K562 (cell line): ENCODE measurements around the gene ERC2. TPM values are rescaled to one million over a fixed set of nuclear protein-coding genes. Genes with fewer than 3 reads are reported as not detected.

Experiments
- ARID4B ChIP-seq: sonication (generic); formaldehyde crosslinking; IDR thresholded peaks from 2 replicates; pipeline ENCODE4 v1.8.0; 2022; ENCODE audit warnings: mild to moderate bottlenecking, missing genetic modification reagents
- CEBPG ChIP-seq, 3 experiments: fragments of 200-800 bp in 1 of 3; sonication (Bioruptor generic) in 1 of 3; sonication (generic) in 1 of 3; formaldehyde crosslinking in 1 of 3; IDR thresholded peaks in 2 of 3; conservative IDR thresholded peaks in 1 of 3; 2 replicates each; pipeline versions ENCODE4 v1.6.1 to v1.8.0; 2016 to 2022; ENCODE audit warnings: missing compliant biosample characterization in 2 of 3, missing genetic modification characterization in 2 of 3, mild to moderate bottlenecking in 1 of 3, missing genetic modification reagents in 1 of 3
- CREM ChIP-seq: IDR thresholded peaks from 2 replicates; pipeline ENCODE4 v1.6.1; 2014; ENCODE audit warnings: antibody characterized with exemption, low read depth
- ETV5 ChIP-seq: sonication (generic); formaldehyde crosslinking; IDR thresholded peaks from 2 replicates; pipeline ENCODE4 v1.4.0; 2020; ENCODE audit warnings: low read depth, mild to moderate bottlenecking, missing genetic modification reagents
- FIP1L1 ChIP-seq: fragments of 200-400 bp; formaldehyde crosslinking; IDR thresholded peaks from 2 replicates; pipeline ENCODE4 v1.6.1; 2018; ENCODE audit warnings: mild to moderate bottlenecking, low read depth, low read length; ENCODE audit not compliant: poor library complexity, severe bottlenecking
- GABPB1 ChIP-seq: sonication (generic); formaldehyde crosslinking; IDR thresholded peaks from 2 replicates; pipeline ENCODE4 v1.8.0; 2022; ENCODE audit warnings: mild to moderate bottlenecking, missing genetic modification reagents
- HDAC1 ChIP-seq, 2 experiments: fragments of 450-650 bp; IDR thresholded peaks; 2 replicates each; pipeline ENCODE4 v1.6.1; 2016 to 2017; ENCODE audit warnings: inconsistent platforms in 1 of 2, mild to moderate bottlenecking in 1 of 2, moderate library complexity in 1 of 2
- HDAC2 ChIP-seq: fragments of 450-650 bp; IDR thresholded peaks from 2 replicates; pipeline ENCODE4 v1.6.1; 2016; ENCODE audit warnings: mild to moderate bottlenecking
- NCOA6 ChIP-seq: fragments of 450-650 bp; IDR thresholded peaks from 2 replicates; pipeline ENCODE4 v1.6.1; 2017; ENCODE audit warnings: mild to moderate bottlenecking
- PML ChIP-seq: IDR thresholded peaks from 2 replicates; pipeline ENCODE4 v1.6.1; 2012; ENCODE audit warnings: low read length, inconsistent platforms
- RBM25 ChIP-seq: fragments of 200-400 bp; formaldehyde crosslinking; IDR thresholded peaks from 2 replicates; pipeline ENCODE4 v1.6.1; 2018; ENCODE audit warnings: low read length, low read depth, moderate library complexity; ENCODE audit not compliant: severe bottlenecking
- SFPQ ChIP-seq: fragments of 200-400 bp; formaldehyde crosslinking; IDR thresholded peaks from 2 replicates; pipeline ENCODE4 v1.6.1; 2017; ENCODE audit warnings: mild to moderate bottlenecking, low read depth, low read length, moderate library complexity
- SMC3 ChIP-seq: conservative IDR thresholded peaks from 2 replicates; pipeline ENCODE4 v1.6.1; 2011; ENCODE audit warnings: low read depth, low read length, improper control_type of control experiment; ENCODE audit not compliant: insufficient read depth
- ZBTB49 ChIP-seq: sonication (generic); formaldehyde crosslinking; IDR thresholded peaks from 2 replicates; pipeline ENCODE4 v1.8.0; 2022; ENCODE audit warnings: missing genetic modification reagents, mild to moderate bottlenecking, borderline replicate concordance
- ZNF140 ChIP-seq: fragments of 250-450 bp; sonication (Bioruptor Pico); IDR thresholded peaks from 2 replicates; pipeline ENCODE4 v1.8.0; 2021; ENCODE audit warnings: moderate library complexity, mild to moderate bottlenecking, inconsistent platforms
- ZNF282 ChIP-seq: sonication (generic); formaldehyde crosslinking; IDR thresholded peaks from 2 replicates; pipeline ENCODE4 v1.8.1; 2023; ENCODE audit warnings: missing genetic modification reagents
- ZNF436 ChIP-seq: fragments of 250-450, 450-650 bp; sonication (Bioruptor Pico); formaldehyde crosslinking; IDR thresholded peaks from 2 replicates; pipeline ENCODE4 v1.7.0; 2020; ENCODE audit warnings: mild to moderate bottlenecking
- polyA plus RNA-seq, 8 experiments: library from polyadenylated mRNA; depleted of rRNA in 4 of 8; stranded (reverse) in 5 of 8; unstranded in 3 of 8; fragments of >200 nt; fragmentation: Nextera tagmentation in 2 of 8; fragmentation: Illumina TruSeq in 1 of 8; extraction: Ambion mirVana in 2 of 8; extraction: Trizol in 1 of 8; gene quantifications; 2 replicates each; pipeline versions ENCODE4 v1.2.1 to v1.2.3, GENCODE V29; 2011 to 2014; ENCODE audit warnings: inconsistent platforms in 1 of 8, missing spikeins in 1 of 8
- total RNA-seq, 7 experiments: library from RNA; depleted of rRNA in 6 of 7; stranded (reverse); fragments of >200 nt in 6 of 7; fragmentation: Illumina TruSeq in 2 of 7; extraction: Trizol in 2 of 7; gene quantifications; 2 replicates each; pipeline versions ENCODE4 v1.2.1 to v1.2.3, GENCODE V29; 2011 to 2021; ENCODE audit warnings: low replicate concordance in 1 of 7

Gene ERC2
- total and polyA plus RNA-seq, 9 of the 15 experiments (the other 6 are each of a cell fraction or from before 2014, with no cell fraction given), result 0.04 to 0.18 (median 0.07) TPM; not detected in 2

GRCh38 chr3:56494679-56495322 lies 26.5 kb upstream of the ERC2 start (continued):
- TF ChIP-seq GABPB1 (0 out of 2 replicates have a peak, but pooled peaks have one; percentile 33), SFPQ (no peak), ZNF282 (CRISPR knock-in tag) (no peak), ETV5 (CRISPR knock-in tag) (peak; percentile 27; the same call in 1 of the 2 replicates), SMC3 (peak; percentile 36; the same call in 1 of the 2 replicates), CREM (peak; percentile 54; the same call in 1 of the 2 replicates), ZNF436 (CRISPR knock-in tag) (no peak), RBM25 (no peak), FIP1L1 (no peak), HDAC2 (peak; percentile 87; the same call in 1 of the 2 replicates), ZBTB49 (CRISPR knock-in tag) (no peak), HDAC1 (IDR thresholded peaks at IDR 0.05) (0 out of 4 replicates have a peak, but pooled peaks of 1 of the 2 experiments have one; percentile 17), ZNF140 (CRISPR knock-in tag) (no peak), PML (no peak), ARID4B (CRISPR knock-in tag) (0 out of 2 replicates have a peak, but pooled peaks have one; percentile 28), NCOA6 (no peak), CEBPG (CRISPR knock-in tag; IDR thresholded peaks at IDR 0.05) (peak; percentile 82), CEBPG (tag; conservative IDR thresholded peaks at IDR 0.05 in 1 of 2, IDR thresholded peaks at IDR 0.05 in 1 of 2) (peak; percentile 90 to 95)
